Smooth muscle cell of the brain vasculature (primary cell): Measurements from ENCODE around the gene SLC2A13.
"Not testable (repeated sequence)": the region's sequence is repeated elsewhere in the genome, so short reads cannot be mapped to it uniquely, and the experiment has no call there.

Source experiments
- DNase-seq: peaks from one replicate; pipeline ENCODE4 v3.0.0-alpha.2; 2012; ENCODE audit warnings: low read depth, low spot score

SLC2A13 gene

GRCh38 chr12:39868328-39868725 lies 237.6 kb downstream of the SLC2A13 start:
- DNase-seq: no peak

DNA sequence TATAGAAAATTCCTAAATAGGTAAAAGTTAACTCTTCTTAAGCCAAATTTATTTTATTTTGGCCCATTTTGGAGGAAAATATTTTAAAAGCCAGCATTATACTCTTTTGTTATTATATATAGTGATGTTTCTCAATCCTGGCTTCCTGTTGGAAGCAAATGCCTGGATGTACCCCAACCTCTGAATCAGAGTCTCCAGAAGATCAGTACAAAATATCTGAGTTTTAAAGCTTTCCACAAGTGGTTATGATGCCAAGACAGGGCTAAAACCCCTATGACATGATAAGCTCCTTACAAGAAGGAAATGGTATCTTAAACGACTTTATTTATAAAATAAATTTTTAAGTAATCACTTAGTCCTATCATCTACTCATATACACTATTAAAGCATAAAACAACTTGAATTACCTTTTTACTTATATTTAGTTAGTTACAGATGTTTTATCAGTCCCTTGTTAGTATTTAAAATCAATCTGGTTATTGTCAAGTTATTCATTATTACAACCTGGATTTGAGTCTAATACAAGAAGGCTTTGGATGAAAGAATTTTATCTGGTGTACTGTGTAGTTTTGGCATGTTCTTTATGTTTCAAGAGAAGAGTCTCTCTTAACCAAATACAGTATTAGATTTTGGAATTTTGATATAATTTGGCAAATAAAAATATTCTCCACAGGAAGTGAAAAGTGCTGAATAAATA lies 238.1 kb downstream of the SLC2A13 start:
- no peak for DNase-seq

DNA sequence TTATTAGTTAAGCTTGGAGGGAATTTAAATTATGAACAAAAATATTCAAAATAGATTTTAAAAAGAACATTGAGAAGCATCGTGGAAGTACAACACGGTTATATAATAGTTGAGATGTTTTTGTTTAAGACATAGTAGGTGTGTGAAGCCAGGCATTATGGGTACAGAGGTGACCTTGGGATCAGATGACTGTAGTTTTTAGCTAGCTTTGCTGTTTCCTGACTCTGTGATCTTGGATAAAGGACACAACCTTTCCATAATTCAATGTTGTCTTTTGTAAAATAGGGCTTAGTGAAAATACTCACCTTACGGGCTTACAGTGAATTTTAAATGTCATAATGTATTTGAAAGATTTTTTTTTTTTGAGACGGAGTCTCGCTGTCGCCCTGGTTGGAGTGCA lies 239.7 kb downstream of the SLC2A13 start:
- DNase-seq: no peak

- DNase-seq: no peak
Observed at GRCh38 chr12:39860695-39861094, 245.2 kb downstream of the SLC2A13 start.

DNA sequence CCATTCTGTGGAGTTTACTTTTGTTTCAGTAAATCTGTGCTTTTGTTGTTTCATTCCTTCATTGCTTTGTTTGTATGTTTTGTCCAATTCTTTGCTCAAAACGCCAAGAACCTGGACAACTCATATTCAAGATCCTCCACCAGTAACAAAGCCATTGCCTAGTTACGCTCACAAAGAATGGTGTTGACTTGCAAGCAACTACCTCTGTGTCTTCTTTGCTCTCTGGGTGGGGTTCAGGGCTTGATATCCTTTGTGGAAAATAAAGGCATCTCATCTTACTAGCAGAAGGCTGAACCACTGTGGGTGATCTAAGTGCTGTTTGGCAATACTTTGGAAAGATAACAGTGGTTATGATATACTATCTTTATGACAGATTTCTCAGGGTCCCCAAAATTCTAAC lies 252.9 kb downstream of the SLC2A13 start:
- no peak for DNase-seq

DNA sequence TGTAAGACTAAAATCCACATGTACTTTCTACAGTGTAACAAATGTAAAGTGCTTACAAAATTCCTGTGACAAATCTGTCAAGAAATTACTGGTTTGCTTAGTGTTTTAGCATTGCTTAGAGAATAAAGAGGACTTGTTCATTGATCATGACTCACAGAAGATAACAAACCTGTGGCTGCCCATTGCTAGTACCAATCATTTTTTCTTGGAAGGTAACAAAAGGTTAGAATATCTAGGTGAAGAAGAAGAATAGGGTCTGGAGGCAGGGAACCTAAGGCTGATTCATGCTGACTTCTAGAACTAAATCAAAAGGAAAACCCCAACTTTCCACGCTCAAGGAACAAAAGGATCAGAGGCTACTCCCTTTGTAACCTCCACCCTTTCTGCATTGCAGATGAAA lies 253.5 kb downstream of the SLC2A13 start:
- DNase-seq: no peak

DNA sequence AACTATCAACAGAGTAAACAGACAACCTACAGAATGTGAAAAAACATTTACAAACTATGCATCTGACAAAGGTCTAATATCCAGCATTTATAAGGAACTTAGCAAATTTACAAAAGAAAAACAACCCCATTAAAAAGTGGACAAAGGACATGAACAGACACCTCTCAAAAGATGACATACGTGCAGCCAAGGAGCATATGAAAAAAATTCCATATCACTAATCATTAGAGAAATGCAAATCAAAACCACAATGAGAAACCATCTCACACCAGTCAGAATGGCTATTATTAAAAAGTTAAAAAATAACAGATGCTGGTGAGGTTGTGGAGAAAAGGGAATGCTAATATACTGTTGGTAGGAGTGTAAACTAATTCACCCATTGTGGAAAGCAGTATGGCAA lies 257.7 kb downstream of the SLC2A13 start:
- not testable (repeated sequence) for DNase-seq

DNA sequence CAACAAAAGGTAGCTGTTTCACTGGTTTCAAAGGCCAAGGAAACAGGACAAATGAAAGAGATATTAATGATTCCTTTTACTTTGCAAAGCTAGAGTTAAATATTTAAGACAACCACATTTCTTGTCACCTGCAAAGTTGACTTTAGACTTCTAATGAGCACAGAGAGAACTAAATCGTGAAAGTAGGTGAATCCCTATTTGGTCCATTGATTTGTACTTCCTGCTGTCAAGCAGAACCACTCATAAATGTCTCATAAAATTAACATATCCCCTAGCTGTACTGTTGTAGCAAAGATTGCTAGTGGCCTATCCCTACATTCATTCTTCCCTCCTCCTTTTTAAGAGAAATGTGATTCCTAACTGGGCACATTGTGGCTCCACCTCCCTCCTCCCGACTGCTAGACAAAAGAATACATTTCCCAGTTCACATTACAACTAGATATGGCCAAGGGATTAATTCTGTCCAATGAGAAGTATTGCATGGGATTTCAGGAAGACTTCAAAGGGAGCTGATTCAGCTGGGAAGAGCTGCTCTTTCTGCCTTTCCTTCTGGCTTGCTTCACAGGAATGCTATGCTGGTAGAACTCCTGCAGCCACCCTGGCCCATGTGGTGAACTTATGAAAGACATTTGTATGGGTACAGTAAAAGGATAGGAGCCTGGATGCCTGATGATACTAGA lies 258.8 kb downstream of the SLC2A13 start:
- DNase-seq: no peak

GRCh38 chr12:39846304-39846703 lies 259.6 kb downstream of the SLC2A13 start:
- no peak for DNase-seq

- DNase-seq: no peak
Observed at GRCh38 chr12:39840422-39840821, 265.5 kb downstream of the SLC2A13 start.

DNA sequence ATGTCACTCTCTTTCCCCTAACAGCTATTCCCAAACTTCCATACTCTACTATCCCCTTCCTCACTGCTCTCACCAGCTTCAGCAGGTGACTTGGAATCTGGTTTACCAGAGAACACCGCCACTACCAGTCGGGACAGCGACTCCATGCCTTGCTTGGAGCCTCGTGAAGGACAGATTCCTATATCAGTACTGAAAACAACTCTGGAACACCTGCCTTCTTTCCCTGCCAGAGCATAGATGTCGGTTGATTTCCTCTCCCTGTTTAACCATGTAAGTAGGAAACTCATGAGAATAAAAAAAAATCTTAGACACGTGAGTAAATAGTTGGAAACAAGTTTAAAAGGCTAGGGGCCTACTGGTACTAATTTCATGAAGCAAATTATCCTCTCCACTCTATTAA lies 266.8 kb downstream of the SLC2A13 start:
- DNase-seq: no peak

GRCh38 chr12:39835517-39836489 lies 270.1 kb downstream of the SLC2A13 start:
- DNase-seq: no peak

DNA sequence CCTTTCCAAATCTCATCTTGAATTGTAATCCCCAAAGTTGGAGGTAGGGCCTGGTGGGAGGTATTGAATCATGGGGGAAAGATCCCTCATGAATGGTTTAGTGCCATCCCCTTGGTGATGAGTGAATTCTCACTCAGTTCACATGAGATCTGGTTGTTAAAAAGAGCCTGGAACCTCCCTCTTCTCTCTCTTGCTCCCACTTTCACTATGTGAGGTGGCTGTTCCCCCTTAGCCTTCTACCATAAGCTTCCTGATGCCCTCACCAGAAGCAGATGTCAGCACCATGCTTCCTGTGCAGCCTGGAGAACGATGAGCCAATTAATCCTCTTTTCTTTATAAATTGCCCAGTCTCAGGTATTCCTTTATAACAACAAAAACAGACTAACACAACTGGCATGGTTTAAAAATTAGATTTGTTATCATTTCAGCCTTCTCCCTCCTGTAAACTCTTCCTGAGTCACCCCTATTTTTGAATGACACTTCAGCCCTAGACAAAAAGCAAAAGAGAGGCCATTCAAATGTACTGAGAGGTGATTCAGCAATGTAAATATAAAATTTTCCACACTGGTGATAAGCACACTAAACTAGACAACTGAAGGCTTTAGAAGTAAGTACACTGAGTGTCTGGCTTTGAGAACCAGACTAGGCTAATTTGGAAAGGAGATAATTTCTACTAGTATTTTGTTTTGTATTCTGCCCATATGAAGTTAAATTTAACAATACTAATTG lies 274.1 kb downstream of the SLC2A13 start:
- DNase-seq: no peak

- no peak for DNase-seq
Observed at GRCh38 chr12:39830852-39831520, 274.9 kb downstream of the SLC2A13 start.

DNA sequence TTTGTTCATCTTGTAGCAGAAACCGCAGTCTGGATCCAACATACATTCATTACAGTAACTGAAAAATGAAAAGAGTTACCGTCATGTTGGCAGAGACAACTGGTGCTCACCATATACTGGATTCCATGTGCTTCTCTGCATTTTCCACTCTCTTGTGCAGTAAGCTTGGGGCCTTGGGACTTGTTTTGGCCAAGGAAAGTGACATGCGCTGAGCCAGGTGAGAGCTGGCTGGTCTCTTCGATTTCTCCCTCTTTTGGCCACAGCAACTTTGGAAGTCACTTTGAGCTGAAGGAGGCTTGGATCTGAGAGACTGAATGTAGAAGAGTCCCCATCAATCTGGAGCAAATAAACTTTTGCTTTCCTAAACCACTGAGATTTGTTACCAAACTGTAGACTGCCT lies 275.7 kb downstream of the SLC2A13 start:
- no peak for DNase-seq

DNA sequence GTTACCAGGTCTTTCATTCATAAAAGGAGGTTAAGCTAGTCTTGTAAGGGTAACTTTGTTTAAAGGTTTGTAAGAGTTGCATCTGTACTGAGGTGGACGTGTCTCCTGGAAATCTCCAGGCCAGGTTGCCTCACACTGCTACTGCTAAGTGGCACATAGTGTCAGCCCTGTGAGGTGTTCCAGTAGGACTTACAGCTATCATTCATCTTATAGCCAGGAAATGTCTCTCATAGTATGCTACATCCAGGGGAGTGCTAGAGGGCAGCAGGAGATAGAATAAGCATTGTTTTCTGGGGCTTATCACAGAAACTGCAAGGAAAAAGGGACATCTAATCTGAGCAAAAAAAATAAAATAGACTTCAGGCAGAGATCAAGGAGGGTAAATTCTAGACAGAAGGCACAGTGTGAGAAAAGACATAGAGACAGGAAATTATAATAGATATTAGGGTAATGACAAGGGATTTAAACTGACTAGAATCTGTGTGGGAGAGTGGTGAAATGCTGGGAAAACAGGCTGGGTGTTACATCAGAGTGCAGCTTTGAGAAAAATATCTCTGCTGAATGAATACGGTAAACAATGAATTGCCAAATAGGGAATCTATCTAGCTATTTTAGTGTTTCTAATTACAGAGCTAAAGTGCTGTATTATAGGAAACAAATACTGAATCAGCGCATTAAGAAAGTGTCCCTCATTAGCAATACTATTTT lies 281.2 kb downstream of the SLC2A13 start:
- DNase-seq: no peak

GRCh38 chr12:39816671-39817185 lies 289.2 kb downstream of the SLC2A13 start:
- no peak for DNase-seq

- DNase-seq: no peak
Observed at GRCh38 chr12:39815746-39816145, 290.1 kb downstream of the SLC2A13 start.

DNA sequence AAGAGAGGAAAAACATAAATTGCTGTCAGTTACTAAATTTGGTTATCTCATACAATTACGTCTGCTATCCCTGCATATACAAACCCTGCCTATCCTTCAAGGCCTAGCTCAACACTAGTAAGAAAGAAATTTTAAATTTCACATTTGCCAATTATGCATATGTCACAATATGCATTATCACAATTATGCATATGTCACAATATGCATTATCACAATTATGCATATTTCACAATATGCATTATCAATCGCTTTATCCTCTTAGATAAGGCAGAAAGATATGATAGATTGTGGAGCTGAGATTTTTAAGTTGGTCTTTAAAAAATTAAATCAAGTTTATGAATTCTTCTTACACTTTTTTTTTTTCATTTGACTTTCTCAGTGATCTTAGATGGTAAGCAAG lies 291.3 kb downstream of the SLC2A13 start:
- no peak for DNase-seq

- no peak for DNase-seq
Observed at GRCh38 chr12:39813776-39814175, 292.1 kb downstream of the SLC2A13 start.
